ENCODE results near the gene TEAD1. TPM values are rescaled to one million over a fixed set of nuclear protein-coding genes. Genes with fewer than 3 reads are reported as not detected.

The TEAD1 gene
- total and polyA plus RNA-seq, 10 of the 15 experiments (the other 5 are each of a cell fraction or from before 2014, with no cell fraction given), result 0.01 to 0.59 (median 0.04) TPM; not detected in 6

DNA sequence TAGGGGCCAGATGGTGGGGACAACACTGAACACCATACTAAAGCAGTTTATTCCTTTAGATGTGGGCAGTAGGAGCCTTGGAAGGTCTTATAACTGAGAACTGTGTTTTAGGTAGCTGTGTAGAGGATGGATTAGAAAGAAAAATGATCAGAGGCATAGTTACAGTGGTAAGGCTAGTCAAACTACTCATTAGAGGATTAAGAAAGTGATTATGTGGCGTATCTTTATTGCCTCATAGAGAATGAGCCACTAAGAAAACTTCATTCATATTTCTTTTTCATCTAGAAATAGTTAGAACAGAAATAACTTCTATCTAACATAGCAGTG lies 179.1 kb downstream of the TEAD1 start (continued):
- TF ChIP-seq, protein P1, sequence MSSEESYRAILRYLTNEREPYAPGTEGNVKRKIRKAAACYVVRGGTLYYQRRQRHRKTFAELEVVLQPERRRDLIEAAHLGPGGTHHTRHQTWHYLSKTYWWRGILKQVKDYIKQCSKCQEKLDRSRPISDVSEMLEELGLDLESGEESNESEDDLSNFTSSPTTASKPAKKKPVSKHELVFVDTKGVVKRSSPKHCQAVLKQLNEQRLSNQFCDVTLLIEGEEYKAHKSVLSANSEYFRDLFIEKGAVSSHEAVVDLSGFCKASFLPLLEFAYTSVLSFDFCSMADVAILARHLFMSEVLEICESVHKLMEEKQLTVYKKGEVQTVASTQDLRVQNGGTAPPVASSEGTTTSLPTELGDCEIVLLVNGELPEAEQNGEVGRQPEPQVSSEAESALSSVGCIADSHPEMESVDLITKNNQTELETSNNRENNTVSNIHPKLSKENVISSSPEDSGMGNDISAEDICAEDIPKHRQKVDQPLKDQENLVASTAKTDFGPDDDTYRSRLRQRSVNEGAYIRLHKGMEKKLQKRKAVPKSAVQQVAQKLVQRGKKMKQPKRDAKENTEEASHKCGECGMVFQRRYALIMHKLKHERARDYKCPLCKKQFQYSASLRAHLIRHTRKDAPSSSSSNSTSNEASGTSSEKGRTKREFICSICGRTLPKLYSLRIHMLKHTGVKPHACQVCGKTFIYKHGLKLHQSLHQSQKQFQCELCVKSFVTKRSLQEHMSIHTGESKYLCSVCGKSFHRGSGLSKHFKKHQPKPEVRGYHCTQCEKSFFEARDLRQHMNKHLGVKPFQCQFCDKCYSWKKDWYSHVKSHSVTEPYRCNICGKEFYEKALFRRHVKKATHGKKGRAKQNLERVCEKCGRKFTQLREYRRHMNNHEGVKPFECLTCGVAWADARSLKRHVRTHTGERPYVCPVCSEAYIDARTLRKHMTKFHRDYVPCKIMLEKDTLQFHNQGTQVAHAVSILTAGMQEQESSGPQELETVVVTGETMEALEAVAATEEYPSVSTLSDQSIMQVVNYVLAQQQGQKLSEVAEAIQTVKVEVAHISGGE (CRISPR knock-in tag; IDR thresholded peaks at IDR 0.05), result no peak

DNA sequence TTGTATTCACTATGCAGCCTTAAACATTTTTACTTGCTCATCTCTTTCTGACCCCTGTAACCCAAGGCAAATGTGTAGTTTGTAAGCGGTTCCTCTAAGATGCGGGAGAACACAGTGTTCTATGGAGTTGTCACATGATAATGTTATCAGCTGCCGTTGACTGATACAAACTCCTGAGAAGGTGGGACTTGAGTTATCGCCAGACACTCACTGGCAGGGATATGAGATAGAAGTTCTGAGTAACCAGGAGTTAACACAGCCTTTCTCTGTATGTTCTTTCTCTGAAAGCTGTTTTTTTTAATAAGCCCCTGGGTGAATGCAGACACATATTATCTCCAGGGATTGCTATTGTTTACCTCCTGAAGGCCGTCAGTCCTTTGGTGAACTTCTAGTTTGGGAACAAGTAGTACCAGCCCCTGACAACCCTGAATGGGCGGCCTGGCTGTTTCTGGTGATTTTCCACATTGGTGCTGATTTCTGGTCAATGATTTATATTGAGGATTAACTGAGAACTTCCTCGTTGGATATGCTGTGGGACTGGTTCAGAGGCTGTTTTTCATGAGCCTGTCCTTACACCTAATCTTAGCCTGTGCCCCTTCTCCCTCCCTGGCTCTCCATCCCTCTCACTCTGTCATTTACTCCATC lies 179.6 kb downstream of the TEAD1 start:
- BruUV-seq (replicated peaks), result no TSS peak

More for the DNA sequence above, 179.6 kb downstream of the TEAD1 start:
- FAIRE-seq, result no peak
- H3K27ac ChIP-seq (ENCODE audit: control insufficient read depth, insufficient read depth), result no peak overlapping the region
- no peaks in the 10 kb centered on the region for H3K79me2 ChIP-seq (ENCODE audit: control insufficient read depth, insufficient read depth, low read length)
- H3K4me2 ChIP-seq (ENCODE audit: control insufficient read depth, insufficient read depth), result no peak overlapping the region
- DNase-seq (ENCODE audit: low read depth, low spot score), result no peak
- no peaks in the 10 kb centered on the region for H4K20me1 ChIP-seq (ENCODE audit: control insufficient read depth, insufficient read depth)
- H3K4me1 ChIP-seq (ENCODE audit: control insufficient read depth, insufficient read depth, low read length), result no peaks in the 10 kb centered on the region
- in situ Hi-C loops (cut with MboI), result no loop called here
- no peak overlapping the region for H2AFZ ChIP-seq (ENCODE audit: control insufficient read depth, low read depth, low read length)
- no peak overlapping the region for H3K9ac ChIP-seq (ENCODE audit: control insufficient read depth, insufficient read depth, low read length)
- H3K27me3 ChIP-seq (replicated peaks in 1 of 2; ENCODE audit: control insufficient read depth in 2 of 2, insufficient read depth in 2 of 2, low read length in 1 of 2), result no peaks in the 10 kb centered on the region
- CTCF ChIA-PET, result no interaction called here
- intact Hi-C loops (cut with micrococcal nuclease; ENCODE audit: unreplicated experiment), result no loop called here
- no peak overlapping the region for H3K4me3 ChIP-seq
- H3K9me3 ChIP-seq (replicated peaks; ENCODE audit: control insufficient read depth, insufficient read depth, low read length), result no peaks in the 10 kb centered on the region
- TF ChIP-seq EGR1 (IDR thresholded peaks at IDR 0.05; ENCODE audit: borderline replicate concordance in 1 of 2, low read depth in 2 of 2, low read length in 2 of 2) (no peak), ZBED1 (IDR thresholded peaks at IDR 0.05; ENCODE audit: borderline replicate concordance) (no peak), SIN3A (IDR thresholded peaks at IDR 0.05; ENCODE audit: low read depth, low read length) (no peak), IRF4 (IDR thresholded peaks at IDR 0.05; ENCODE audit: low read depth, low read length) (no peak), TAF1 (IDR thresholded peaks at IDR 0.05; ENCODE audit: borderline replicate concordance, low read depth, low read length) (no peak), FOS (IDR thresholded peaks at IDR 0.05; ENCODE audit: borderline replicate concordance, extremely low read depth, insufficient read length) (no peak), GATAD2B (conservative IDR thresholded peaks at IDR 0.05; ENCODE audit: low read depth) (no peak), POLR2A (IDR thresholded peaks at IDR 0.05; ENCODE audit: low read depth, low read length) (no peak)
- TF ChIP-seq, protein P2, sequence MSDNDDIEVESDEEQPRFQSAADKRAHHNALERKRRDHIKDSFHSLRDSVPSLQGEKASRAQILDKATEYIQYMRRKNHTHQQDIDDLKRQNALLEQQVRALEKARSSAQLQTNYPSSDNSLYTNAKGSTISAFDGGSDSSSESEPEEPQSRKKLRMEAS (IDR thresholded peaks at IDR 0.05; ENCODE audit: low read depth, low read length), result no peak
- TF ChIP-seq, protein P3, sequence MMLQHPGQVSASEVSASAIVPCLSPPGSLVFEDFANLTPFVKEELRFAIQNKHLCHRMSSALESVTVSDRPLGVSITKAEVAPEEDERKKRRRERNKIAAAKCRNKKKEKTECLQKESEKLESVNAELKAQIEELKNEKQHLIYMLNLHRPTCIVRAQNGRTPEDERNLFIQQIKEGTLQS (IDR thresholded peaks at IDR 0.05; ENCODE audit: borderline replicate concordance, extremely low read depth, low read depth, low read length), result no peak
- TF ChIP-seq, protein P4, sequence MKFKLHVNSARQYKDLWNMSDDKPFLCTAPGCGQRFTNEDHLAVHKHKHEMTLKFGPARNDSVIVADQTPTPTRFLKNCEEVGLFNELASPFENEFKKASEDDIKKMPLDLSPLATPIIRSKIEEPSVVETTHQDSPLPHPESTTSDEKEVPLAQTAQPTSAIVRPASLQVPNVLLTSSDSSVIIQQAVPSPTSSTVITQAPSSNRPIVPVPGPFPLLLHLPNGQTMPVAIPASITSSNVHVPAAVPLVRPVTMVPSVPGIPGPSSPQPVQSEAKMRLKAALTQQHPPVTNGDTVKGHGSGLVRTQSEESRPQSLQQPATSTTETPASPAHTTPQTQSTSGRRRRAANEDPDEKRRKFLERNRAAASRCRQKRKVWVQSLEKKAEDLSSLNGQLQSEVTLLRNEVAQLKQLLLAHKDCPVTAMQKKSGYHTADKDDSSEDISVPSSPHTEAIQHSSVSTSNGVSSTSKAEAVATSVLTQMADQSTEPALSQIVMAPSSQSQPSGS (IDR thresholded peaks at IDR 0.05; ENCODE audit: low read length), result no peak
- no peaks in the 10 kb centered on the region for H3K36me3 ChIP-seq (ENCODE audit: control insufficient read depth in 2 of 2, insufficient read depth in 2 of 2, low read length in 1 of 2)
- SMC1A ChIA-PET (ENCODE audit: uncharacterized antibody, unreplicated experiment), result interaction anchor here (0.7 kb wide), 1 partner anchor 13 kb away, joined by 3 read pairs; no protein-coding TSS in a partner anchor
- POLR2A ChIA-PET, result no interaction called here
- RAD21 ChIA-PET (ENCODE audit: unreplicated experiment), result no interaction called here
- 44% methylated on average over 7 of the region's 7 CpGs for WGBS (ENCODE audit: insufficient coverage, insufficient replicate concordance, low lambda C conversion rate, missing lambda C conversion rate)
- ATAC-seq, result no peak
